ENCODE data around the gene ASCC3.

The ASCC3 gene

GRCh38 chr6:100514660-100515059, 366.5 kb downstream of the ASCC3 start:
- no peaks in the 10 kb centered on the region for H3K9me2 ChIP-seq (replicated peaks; ENCODE audit: control insufficient read depth, low read length)
- no peaks in the 10 kb centered on the region for H3K27me3 ChIP-seq (ENCODE audit: control insufficient read depth, low read length)
- no peaks in the 10 kb centered on the region for H3K79me2 ChIP-seq (ENCODE audit: control insufficient read depth, low read length)
- no peaks in the 10 kb centered on the region for H3F3A ChIP-seq (ENCODE audit: control insufficient read depth, insufficient read depth)
- H4K20me1 ChIP-seq (ENCODE audit: control insufficient read depth, insufficient read depth, low read depth, low read length), result no peaks in the 10 kb centered on the region
- no peak for TF ChIP-seq CTCF (IDR thresholded peaks at IDR 0.05; ENCODE audit: low read depth, low read length, poor library complexity, severe bottlenecking)
- no peak for TF ChIP-seq EZH2phosphoT487 (IDR thresholded peaks at IDR 0.05; ENCODE audit: borderline replicate concordance, low read length)
- no peak overlapping the region for H3K4me2 ChIP-seq (ENCODE audit: low read length)
- H3K4me1 ChIP-seq (ENCODE audit: control insufficient read depth, low read length), result no peaks in the 10 kb centered on the region
- H3K27ac ChIP-seq (ENCODE audit: low read depth, low read length), result no peak overlapping the region
- no peak overlapping the region for H3K4me3 ChIP-seq (ENCODE audit: low read length)
- no peaks in the 10 kb centered on the region for H3K9me3 ChIP-seq (ENCODE audit: control insufficient read depth, insufficient read depth, low read length)
- peaks cover 21% of the 10 kb centered on the region for H3K36me3 ChIP-seq (ENCODE audit: control insufficient read depth, low read length)

- Histone ChIP-seq H3F3A (ENCODE audit: control insufficient read depth, insufficient read depth) (no peaks in the 10 kb centered on the region), H3K36me3 (ENCODE audit: control insufficient read depth, low read length) (peaks cover 25% of the 10 kb centered on the region), H3K27ac (ENCODE audit: low read depth, low read length) (no peak overlapping the region), H3K4me2 (ENCODE audit: low read length) (no peak overlapping the region), H4K20me1 (ENCODE audit: control insufficient read depth, insufficient read depth, low read depth, low read length) (no peaks in the 10 kb centered on the region), H3K79me2 (ENCODE audit: control insufficient read depth, low read length) (no peaks in the 10 kb centered on the region), H3K4me3 (ENCODE audit: low read length) (no peak overlapping the region), H3K9me2 (replicated peaks; ENCODE audit: control insufficient read depth, low read length) (no peaks in the 10 kb centered on the region), H3K27me3 (ENCODE audit: control insufficient read depth, low read length) (no peaks in the 10 kb centered on the region), H3K9me3 (ENCODE audit: control insufficient read depth, insufficient read depth, low read length) (no peaks in the 10 kb centered on the region), H3K4me1 (ENCODE audit: control insufficient read depth, low read length) (no peaks in the 10 kb centered on the region)
- no peak for TF ChIP-seq CTCF (IDR thresholded peaks at IDR 0.05; ENCODE audit: low read depth, low read length, poor library complexity, severe bottlenecking)
- TF ChIP-seq EZH2phosphoT487 (IDR thresholded peaks at IDR 0.05; ENCODE audit: borderline replicate concordance, low read length), result no peak
Measured at GRCh38 chr6:100512203-100512862, 368.8 kb downstream of the ASCC3 start.

DNA sequence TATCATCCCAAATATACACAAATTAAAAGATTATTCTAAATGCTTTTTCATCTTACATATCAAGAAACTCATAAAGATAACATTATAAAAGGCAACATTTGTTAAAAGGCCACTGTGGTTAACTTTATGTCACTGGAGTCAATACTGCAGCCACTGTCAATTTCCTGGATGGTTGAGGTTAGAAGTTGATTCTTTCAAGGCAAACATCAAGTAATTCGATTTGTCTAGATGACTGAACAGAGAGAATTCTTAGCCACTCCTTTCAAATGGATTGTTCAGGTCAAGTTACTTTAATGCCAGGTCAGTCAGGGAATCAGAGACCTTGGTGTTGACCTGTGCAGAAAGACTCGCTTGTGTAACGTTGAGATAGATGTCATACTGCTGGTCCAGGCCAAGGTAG, 372.0 kb downstream of the ASCC3 start:
- H3K9me2 ChIP-seq (replicated peaks; ENCODE audit: control insufficient read depth, low read length), result no peaks in the 10 kb centered on the region
- H4K20me1 ChIP-seq (ENCODE audit: control insufficient read depth, insufficient read depth, low read depth, low read length), result no peaks in the 10 kb centered on the region
- no peak overlapping the region for H3K4me3 ChIP-seq (ENCODE audit: low read length)
- H3K36me3 ChIP-seq (ENCODE audit: control insufficient read depth, low read length), result peaks cover 18% of the 10 kb centered on the region
- no peak overlapping the region for H3K27ac ChIP-seq (ENCODE audit: low read depth, low read length)
- H3K9me3 ChIP-seq (ENCODE audit: control insufficient read depth, insufficient read depth, low read length), result no peaks in the 10 kb centered on the region
- H3K27me3 ChIP-seq (ENCODE audit: control insufficient read depth, low read length), result no peaks in the 10 kb centered on the region
- no peak overlapping the region for H3K4me2 ChIP-seq (ENCODE audit: low read length)
- no peaks in the 10 kb centered on the region for H3K79me2 ChIP-seq (ENCODE audit: control insufficient read depth, low read length)
- TF ChIP-seq EZH2phosphoT487 (IDR thresholded peaks at IDR 0.05; ENCODE audit: borderline replicate concordance, low read length), result no peak
- no peak for TF ChIP-seq CTCF (IDR thresholded peaks at IDR 0.05; ENCODE audit: low read depth, low read length, poor library complexity, severe bottlenecking)
- no peaks in the 10 kb centered on the region for H3K4me1 ChIP-seq (ENCODE audit: control insufficient read depth, low read length)
- H3F3A ChIP-seq (ENCODE audit: control insufficient read depth, insufficient read depth), result no peaks in the 10 kb centered on the region

Data from DOHH2 (cell line).